Measurements from ENCODE around the gene TREML2.

TREML2 gene

GRCh38 chr6:41174610-41175009 lies 26.3 kb downstream of the TREML2 start:
- no peak for DNase-seq

DNA sequence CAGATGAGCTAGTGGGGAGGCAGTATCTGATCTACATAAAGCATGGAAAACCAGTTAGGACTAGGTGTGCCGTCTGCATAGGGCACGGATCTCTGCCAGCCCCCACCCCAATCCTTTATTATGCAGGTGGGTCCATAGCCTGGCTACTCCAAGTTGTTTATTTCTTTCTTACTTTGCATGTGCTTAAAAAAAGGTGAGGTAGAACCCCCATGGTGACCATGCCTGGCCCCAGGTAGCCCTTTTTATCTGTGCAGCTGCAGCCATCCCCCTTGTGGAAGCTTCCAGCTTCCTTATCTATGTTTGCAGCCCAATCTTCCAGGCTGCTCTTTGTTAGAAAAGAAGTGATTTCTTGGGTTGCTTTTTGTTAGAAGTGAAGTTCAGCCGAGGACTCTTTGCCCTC lies 29.0 kb downstream of the TREML2 start:
- no peak for DNase-seq

GRCh38 chr6:41170547-41171160 lies 30.3 kb downstream of the TREML2 start:
- DNase-seq, result no peak

GRCh38 chr6:41167173-41167963 lies 33.6 kb downstream of the TREML2 start:
- no peak for DNase-seq

DNA sequence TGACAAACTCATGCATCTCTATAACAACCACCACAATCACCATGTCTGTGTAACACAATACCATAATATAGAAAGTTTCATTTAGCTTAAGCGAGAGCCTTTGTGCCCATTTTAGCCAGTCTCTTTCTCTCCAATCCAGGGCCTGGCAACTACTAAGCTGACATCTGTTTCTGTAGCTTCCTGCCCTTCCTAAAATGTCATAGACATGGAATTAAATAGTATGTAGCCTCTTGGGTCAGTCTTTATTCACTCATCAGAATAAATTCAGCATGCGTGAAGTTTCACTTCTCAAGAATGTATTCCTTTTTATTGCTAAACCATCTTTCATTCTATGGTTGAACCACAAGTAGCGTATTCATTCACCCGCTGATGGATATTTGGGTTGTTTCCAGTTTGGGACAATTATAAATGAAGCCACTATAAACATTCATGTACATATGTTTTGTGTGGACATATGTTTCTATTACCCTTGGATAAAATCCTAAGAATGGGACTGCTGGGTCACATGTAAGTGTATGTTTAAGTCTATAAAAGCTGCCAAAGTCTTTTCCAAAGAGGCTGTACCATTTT lies 36.3 kb downstream of the TREML2 start:
- no peak for DNase-seq

GRCh38 chr6:41163419-41163717 lies 37.6 kb downstream of the TREML2 start:
- no peak for DNase-seq

DNA sequence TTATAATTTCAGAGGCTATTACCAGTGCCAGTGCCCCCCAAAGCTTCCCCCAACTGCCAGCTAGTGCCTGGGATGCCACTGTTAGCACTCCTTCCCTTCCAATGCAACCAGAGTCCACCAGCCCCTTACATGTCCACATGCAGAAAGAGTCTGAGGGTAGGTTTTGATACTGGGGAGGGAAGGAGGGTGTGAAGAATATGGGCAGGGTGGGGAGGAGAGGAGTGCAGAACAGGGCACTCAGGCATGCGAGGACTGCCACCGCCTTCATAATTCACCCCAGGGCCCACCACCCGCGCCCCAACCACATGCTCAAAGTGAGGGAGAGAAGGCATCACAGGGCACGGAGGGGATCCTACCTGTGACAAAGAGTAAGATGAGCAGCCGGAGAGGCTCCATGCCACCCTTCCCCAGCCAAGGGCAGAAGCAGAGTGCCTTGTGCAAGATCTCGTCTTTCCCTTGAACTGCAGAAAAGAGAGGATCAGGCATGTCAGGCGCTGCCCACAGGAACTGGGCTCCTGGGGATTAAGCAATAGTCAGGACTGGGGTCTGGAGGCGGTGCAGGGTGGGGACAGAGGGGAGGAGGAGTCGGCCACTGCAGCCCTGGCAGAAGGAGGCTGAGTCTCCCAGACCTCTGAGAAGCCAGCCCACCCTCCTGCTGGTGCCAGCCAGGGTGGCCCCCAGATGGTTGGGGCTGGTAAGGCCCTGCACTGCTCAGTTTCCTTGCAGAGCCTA lies 38.1 kb downstream of the TREML2 start, which contains the start of gene TREM2:
Gene TREM2 (minus strand): TSS at position 430 of the 732 bp plus-strand sequence. CDS start 34 bp downstream, at position 396.
- no peak for DNase-seq

GRCh38 chr6:41161851-41162552 lies 38.9 kb downstream of the TREML2 start:
- DNase-seq, result no peak

DNA sequence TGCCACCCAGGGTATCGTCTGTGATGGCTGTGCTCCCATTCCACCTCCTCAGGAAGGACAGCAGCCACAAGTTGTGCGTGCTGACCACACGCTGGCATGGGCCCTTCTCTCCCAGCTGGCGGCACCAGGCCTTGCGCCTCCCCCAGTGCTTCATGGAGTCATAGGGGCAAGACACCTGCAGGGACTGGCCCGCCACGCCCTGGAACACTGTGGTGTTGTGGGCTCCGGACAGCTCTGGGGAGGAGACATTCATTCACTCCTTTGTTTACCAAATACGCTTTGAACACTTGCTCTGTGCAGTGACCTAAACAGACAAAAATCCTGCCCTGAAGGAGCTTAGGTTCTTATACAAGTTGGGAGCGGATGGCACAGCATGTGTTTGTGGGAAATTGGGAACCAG lies 39.6 kb downstream of the TREML2 start:
- no peak for DNase-seq

DNA sequence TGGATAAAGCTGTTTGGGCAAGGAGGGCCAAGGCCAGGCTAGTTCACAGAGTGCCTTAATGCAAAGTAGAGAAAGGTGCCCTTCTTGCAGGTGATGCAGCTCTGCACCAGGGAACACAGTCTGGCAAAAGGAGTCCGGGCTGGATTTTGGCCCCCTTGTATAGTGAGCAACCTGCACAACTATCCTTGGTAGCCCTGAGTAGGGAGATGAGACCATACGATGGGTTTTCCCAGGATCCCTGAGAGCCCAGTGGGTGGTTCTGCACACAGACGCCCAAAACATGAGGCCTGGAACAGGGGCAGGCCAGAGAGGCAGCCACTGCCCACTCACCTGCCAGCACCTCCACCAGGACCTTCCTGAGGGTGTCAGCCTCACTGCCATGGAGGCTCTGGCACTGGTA lies 40.0 kb downstream of the TREML2 start:
- DNase-seq, result no peak

DNA sequence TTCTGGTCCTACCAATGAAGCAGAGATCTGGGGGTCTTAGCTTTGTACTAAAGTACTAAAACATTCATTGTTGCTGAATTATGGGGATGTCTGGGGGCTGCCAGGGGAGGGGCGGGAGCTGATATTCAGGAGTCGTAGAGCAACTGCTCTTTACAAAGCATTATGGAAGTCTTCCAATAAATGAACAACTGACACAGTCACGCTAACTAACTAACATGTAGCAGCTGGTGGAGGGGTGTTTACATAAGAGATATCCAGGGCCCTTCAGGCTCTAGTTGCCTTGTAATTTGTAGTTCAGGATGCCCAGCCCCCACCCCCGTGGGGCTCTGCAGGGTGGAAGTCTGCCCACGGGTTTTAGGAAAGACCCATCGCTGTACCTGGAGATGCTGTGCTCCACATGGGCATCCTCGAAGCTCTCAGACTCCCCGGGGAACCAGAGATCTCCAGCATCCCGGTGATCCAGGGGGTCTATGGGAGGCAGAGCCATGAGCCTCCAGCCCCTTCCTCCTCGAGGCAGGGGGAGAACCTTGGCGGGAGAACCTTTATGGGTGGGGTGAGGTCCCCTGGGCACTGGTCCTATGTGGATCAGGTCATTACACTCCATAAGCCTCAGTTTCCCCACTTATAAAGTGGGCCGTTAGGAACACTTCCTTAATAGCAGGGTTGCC lies 41.4 kb downstream of the TREML2 start:
- DNase-seq, result no peak

- DNase-seq, result no peak
Observed at GRCh38 chr6:41157323-41157722, 43.6 kb downstream of the TREML2 start.

DNA sequence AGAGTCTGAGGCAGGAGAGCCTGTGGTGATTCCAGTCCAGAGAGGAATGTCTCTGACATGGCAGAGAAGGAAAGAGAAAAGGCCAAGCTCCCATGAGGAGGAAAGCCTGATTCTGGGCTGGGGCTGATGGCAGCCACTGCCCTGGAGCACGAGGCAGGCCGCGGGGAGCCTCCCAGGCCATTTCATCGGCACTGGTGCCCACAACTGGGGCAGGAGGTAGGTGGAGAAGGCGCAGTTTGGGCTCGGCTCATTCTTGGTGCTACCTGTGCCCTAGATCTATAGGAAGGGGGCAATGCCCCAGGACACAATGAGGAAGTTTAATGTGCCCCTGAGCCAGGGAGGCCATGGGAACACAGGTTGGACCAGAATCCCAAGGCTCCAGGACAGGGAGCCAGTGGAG lies 44.2 kb downstream of the TREML2 start:
- no peak for DNase-seq

GRCh38 chr6:41156001-41156400 lies 44.9 kb downstream of the TREML2 start:
- no peak for DNase-seq

GRCh38 chr6:41155132-41155805 lies 45.7 kb downstream of the TREML2 start:
- no peak for DNase-seq

DNA sequence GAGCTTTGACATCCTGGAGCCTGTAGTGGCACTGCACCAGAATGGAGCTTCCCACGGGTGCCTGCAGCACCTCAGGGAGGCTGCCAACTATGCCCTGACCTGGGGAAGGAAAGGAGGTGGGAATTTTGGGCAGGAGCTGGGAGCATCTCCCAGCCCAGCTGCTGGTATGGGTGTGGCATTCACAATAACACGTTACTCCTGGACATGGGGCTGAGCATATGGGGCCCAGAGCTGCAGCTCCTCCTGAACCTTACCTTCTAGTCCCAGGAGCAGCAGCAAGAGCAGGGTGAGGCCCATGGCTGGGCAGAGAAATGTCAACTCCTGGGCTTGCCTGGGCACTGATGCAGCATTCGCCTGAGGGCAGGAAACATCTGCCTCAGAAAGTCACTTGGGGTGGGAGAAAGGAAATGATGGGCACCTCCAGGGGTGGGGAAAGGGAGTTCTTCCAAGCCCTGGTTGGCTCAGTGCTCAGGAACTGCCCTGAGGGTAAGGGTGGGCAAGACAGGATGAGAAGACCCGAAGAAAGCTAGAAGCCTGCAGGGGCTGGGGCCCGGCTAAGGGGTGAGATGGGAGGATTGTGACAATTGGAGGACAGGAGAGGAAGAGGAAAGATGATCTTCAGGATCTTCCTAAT lies 46.8 kb downstream of the TREML2 start, which contains the start of gene TREML1:
Gene TREML1 (minus strand): TSS at position 356 of the 634 bp plus-strand sequence. CDS start 59 bp downstream, at position 297.
- DNase-seq, result no peak

DNA sequence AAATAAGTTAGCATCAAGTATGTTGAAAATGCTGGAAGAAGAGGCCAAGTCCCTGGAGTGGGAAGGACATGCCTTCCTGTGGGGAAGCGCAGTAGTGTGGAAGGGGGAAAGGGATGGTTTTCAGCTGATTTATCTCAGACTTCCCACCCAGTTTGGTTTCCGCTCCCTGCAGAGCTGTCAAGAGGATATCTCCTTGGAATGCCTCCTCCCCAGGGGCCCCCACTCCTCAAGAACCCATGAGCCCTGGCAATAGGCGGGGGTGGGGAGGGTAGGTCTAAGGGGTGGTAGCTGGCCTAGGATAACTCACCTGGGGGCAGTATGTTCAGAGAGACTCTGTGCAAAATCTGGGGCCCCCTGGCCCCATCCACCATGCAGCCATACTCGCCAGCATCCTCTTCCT lies 47.5 kb downstream of the TREML2 start:
- DNase-seq, result no peak

DNA sequence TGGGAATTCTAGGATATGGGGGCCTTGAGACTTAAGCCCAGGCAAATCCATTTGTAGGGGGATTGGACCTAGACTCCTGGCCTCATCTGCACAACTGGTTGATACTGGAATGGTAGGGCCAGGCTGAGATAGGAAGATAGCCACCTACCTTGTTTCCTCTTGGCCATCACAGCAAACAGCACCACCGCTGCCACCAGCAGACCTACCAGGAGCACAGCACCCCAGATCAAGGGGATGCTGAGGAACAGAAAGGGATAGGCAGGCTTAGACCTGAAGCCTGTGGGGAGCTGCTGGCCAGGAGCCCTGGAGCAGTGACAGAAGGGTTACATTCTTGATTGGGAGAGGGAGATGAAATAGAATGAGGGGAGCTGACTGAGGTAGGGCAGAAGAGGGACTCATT lies 50.3 kb downstream of the TREML2 start:
- no peak for DNase-seq

- DNase-seq, result no peak
Observed at GRCh38 chr6:41147917-41148316, 53.0 kb downstream of the TREML2 start.
